Parathyroid adenoma (tissue), 2 donors: ENCODE measurements around the gene CHST8.

ENCODE experiments used
- H2AFZ ChIP-seq: fragments of 300-600 bp; sonication (generic); one replicate; pipeline ENCODE4 v1.7.0; 2017; ENCODE audit warnings: antibody characterized with exemption, mild to moderate bottlenecking
- H3K27ac ChIP-seq: fragments of 300-600 bp; sonication (generic); one replicate; pipeline ENCODE4 v1.7.0; 2017
- H3K27me3 ChIP-seq: fragments of 300-600 bp; sonication (generic); one replicate; pipeline ENCODE4 v1.7.0; 2017; ENCODE audit warnings: low read length; ENCODE audit not compliant: control insufficient read depth, insufficient read depth
- H3K36me3 ChIP-seq: fragments of 300-600 bp; sonication (generic); one replicate; pipeline ENCODE4 v1.7.0; 2017; ENCODE audit warnings: low read length; ENCODE audit not compliant: control insufficient read depth, insufficient read depth
- H3K4me1 ChIP-seq: fragments of 300-600 bp; sonication (generic); one replicate; pipeline ENCODE4 v1.7.0; 2017; ENCODE audit warnings: control low read depth
- H3K4me2 ChIP-seq: fragments of 300-600 bp; sonication (generic); one replicate; pipeline ENCODE4 v1.7.0; 2017; ENCODE audit warnings: low read length
- H3K4me3 ChIP-seq: fragments of 300-600 bp; sonication (generic); one replicate; pipeline ENCODE4 v1.7.0; 2017; ENCODE audit warnings: low read depth, low read length
- H3K79me2 ChIP-seq: fragments of 300-600 bp; sonication (generic); one replicate; pipeline ENCODE4 v1.7.0; 2017; ENCODE audit warnings: control low read depth
- H3K9ac ChIP-seq: fragments of 300-600 bp; sonication (generic); one replicate; pipeline ENCODE4 v1.7.0; 2017; ENCODE audit warnings: mild to moderate bottlenecking
- H3K9me3 ChIP-seq: fragments of 300-600 bp; sonication (generic); one replicate; pipeline ENCODE4 v1.7.0; 2017; ENCODE audit warnings: low read length; ENCODE audit not compliant: control insufficient read depth
- CTCF ChIP-seq: fragments of 300-600 bp; sonication (generic); IDR thresholded peaks from one replicate; pipeline ENCODE4 v1.7.0; 2017; ENCODE audit warnings: antibody characterized with exemption, mild to moderate bottlenecking
- donor health status: primary hyperparathyroidism.

Gene CHST8

GRCh38 chr19:33621065-33621785 lies 528 bp upstream of the CHST8 start:
- Histone ChIP-seq H3K4me1 (no peaks in the 10 kb centered on the region), H3K4me3 (no peak overlapping the region), H3K4me2 (peak overlapping the region; percentile 35), H2AFZ (peak overlapping the region; percentile 71), H3K27me3 (peaks cover 5% of the 10 kb centered on the region), H3K27ac (no peak overlapping the region), H3K9ac (no peak overlapping the region), H3K79me2 (no peaks in the 10 kb centered on the region), H3K9me3 (no peaks in the 10 kb centered on the region), H3K36me3 (no peaks in the 10 kb centered on the region)
- no peak for TF ChIP-seq CTCF

- Histone ChIP-seq H2AFZ (peak overlapping the region; percentile 73), H3K4me1 (no peaks in the 10 kb centered on the region), H3K4me3 (peak overlapping the region; percentile 31), H3K9ac (no peak overlapping the region), H3K27me3 (peaks cover 5% of the 10 kb centered on the region), H3K4me2 (peak overlapping the region; percentile 62), H3K36me3 (no peaks in the 10 kb centered on the region), H3K79me2 (no peaks in the 10 kb centered on the region), H3K9me3 (no peaks in the 10 kb centered on the region), H3K27ac (no peak overlapping the region)
- no peak for TF ChIP-seq CTCF
These were observed 704 bp downstream of the CHST8 start for GRCh38 chr19:33622505-33622808.

- Histone ChIP-seq H3K9ac (no peak overlapping the region), H3K9me3 (no peaks in the 10 kb centered on the region), H3K36me3 (no peaks in the 10 kb centered on the region), H3K27me3 (peaks cover 5% of the 10 kb centered on the region), H3K4me2 (peak overlapping the region; percentile 62), H3K4me3 (peak overlapping the region; percentile 31), H3K27ac (no peak overlapping the region), H3K79me2 (no peaks in the 10 kb centered on the region), H3K4me1 (no peaks in the 10 kb centered on the region), H2AFZ (peak overlapping the region; percentile 73)
- no peak for TF ChIP-seq CTCF
These were observed 1.2 kb downstream of the CHST8 start for GRCh38 chr19:33622809-33623511.

GRCh38 chr19:33624586-33624985 lies 2.8 kb downstream of the CHST8 start:
- Histone ChIP-seq H2AFZ (no peak overlapping the region), H3K27ac (no peak overlapping the region), H3K4me3 (no peak overlapping the region), H3K4me2 (no peak overlapping the region), H3K9ac (no peak overlapping the region), H3K27me3 (peaks cover 5% of the 10 kb centered on the region), H3K79me2 (no peaks in the 10 kb centered on the region), H3K4me1 (no peaks in the 10 kb centered on the region), H3K9me3 (no peaks in the 10 kb centered on the region), H3K36me3 (no peaks in the 10 kb centered on the region)
- TF ChIP-seq CTCF, result no peak
